NCI-H2196 (cell line): ENCODE results near the gene FOXA1.
"Not testable (repeated sequence)": the region's sequence is repeated elsewhere in the genome, so short reads cannot be mapped to it uniquely, and the experiment has no call there.

Experiments used
- DNase-seq: peaks from one replicate; lab custom pipeline; 2025; ENCODE audit not compliant: unreplicated experiment; lab: John Stamatoyannopoulos, UW

The FOXA1 gene

GRCh38 chr14:37563189-37563588 is 31.9 kb downstream of the FOXA1 start:
- no peak for DNase-seq

- no peak for DNase-seq
These were observed 35.7 kb downstream of the FOXA1 start for GRCh38 chr14:37559386-37559785.

DNA sequence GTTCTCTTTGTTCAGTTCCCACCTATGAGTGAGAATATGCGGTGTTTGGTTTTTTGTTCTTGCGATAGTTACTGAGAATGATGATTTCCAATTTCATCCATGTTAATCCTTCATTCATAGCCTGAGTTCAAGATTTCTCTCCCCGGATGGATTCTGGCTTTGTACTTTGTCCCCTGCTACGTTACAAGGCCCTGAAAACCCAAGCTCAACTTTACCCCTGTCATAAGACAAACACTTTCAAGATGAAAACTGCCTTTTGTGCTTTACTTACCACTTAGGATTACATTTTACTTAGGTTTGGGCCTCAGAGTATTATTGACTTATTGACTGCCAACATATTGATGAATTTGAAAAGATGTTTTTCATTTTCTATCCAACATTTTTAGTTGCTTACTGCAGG is 36.3 kb downstream of the FOXA1 start:
- DNase-seq, result no peak

DNA sequence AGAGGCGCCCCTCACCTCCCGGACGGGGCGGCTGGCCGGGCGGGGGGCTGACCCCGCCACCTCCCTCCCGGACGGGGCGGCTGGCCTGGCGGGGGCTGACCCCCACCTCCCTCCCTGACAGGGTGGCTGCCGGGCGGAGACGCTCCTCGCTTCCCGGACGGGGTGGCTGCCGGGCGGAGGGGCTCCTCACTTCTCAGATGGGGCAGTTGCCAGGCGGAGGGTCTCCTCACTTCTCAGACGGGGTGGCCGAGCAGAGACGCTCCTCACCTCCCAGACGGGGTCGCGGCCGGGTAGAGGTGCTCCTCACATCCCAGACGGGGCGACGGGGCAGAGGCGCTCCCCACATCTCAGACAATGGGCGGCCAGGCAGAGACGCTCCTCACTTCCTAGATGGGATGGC is 39.5 kb downstream of the FOXA1 start:
- not testable (repeated sequence) for DNase-seq

DNA sequence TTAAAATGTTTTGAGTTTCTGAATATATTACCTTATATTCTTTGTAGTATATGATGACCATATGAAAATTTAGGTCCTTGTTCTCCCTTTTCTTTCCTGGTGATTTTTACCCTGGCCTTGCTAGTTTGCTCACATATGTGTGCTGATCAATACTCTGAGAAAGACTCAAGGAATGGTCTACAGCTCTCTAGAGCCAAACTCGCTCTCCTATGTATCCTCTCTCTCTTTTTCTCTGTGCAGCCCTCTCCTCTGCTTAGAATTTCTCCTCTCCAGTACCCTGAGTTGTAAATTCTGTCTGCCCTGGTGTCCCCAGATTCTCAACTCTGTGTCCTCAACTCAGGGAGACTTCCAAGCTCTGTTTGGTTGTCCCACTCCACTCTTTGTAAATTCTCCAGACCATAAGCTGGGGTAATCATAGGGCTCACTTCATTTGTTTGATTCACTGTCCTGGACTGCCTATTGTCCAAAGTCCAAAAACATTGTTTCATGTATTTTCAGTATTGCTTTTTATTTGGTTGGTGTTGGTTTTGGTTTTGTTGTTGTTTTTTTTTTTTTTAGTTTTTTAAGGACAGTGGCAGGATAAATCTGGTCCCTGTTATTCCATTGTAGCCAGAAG is 41.0 kb downstream of the FOXA1 start:
- no peak for DNase-seq

- no peak for DNase-seq
These were observed 43.9 kb downstream of the FOXA1 start for GRCh38 chr14:37551119-37551518.

DNA sequence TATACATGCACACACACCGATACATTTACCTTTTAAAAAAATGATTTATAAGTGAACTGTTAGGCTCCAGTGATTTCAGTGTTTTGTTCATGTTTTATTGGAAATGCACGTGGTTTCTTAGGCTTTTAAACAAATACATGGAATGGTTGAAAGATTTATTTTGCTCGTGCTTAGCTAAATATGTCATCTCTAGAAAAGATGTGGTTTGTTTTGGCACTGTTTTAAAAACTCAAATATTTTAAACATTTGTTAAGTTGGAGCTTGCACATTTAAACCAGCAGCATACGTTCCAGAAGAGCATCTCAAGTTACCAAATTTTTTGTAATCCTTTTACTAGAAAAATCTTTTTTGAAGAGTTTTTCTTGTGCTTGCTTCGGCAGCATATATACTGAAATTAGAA is 44.5 kb downstream of the FOXA1 start:
- DNase-seq, result no peak

DNA sequence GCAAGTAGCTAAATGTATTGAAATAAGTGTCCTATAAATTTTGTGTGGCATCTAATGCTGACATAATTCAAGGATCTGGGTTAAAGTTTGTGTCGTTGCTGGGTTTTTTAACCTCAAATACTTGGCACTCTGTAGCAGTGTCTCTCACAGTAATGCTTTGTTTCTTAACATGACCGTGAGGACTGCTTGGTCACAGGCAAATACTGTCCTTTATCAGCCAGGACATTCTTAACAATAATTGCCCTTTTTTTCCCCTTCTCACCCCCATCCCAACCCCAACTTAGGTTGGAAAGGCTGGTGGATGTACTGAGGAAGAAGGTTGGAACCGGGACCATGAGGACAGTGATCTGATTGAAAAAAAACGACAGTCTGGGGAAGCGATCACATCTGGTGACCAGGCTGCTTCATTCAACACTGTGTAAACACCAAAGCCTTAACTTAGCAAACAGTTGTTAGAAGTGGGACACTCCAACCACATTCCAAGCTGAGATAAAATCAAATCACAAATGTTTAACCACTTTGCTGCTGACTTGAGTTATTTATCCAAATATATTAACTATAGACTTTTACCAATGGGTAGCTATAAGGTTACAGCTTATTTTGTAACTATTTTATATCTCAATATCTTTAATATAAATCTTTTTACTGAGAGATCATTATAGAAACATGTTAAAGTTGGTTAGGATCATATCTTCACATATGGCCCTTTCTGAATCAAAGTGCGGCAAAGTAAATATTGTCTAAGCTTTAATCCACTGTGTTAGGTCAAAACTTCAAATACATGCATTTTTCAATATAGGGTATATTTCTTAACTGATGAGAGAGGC is 48.2 kb downstream of the FOXA1 start:
- DNase-seq, result peak; percentile 53

GRCh38 chr14:37545174-37545573 is 49.9 kb downstream of the FOXA1 start:
- DNase-seq, result no peak

- peak; percentile 50 for DNase-seq
These were observed 50.6 kb downstream of the FOXA1 start for GRCh38 chr14:37544407-37544806.

- DNase-seq, result no peak
These were observed 55.1 kb downstream of the FOXA1 start for GRCh38 chr14:37539992-37540391.
